Measurements from ENCODE around the gene NR6A1. TPM values are rescaled to one million over a fixed set of nuclear protein-coding genes. Genes with fewer than 3 reads are reported as not detected.

Gene NR6A1
- total RNA-seq, 6 donors from 2014 or later: 4.2 to 34.6 (median 8.2) TPM

- DNase-seq (no peak), ATAC-seq (ENCODE audit: low FRiP score in 2 of 2) (no peak)
- WGBS, 2 donors: 68 to 82% methylated on average over 4 to 5 of the region's 5 CpGs
- Histone ChIP-seq H3K4me1 (peaks cover 1 to 13% (median 7%) of the 10 kb centered on the region in 4 donors), H3K9me3 (no peaks in the 10 kb centered on the region), H3K27ac (no peak overlapping the region), H3K27me3 (no peaks in the 10 kb centered on the region), H3K4me3 (no peak overlapping the region), H3K36me3 (no peaks in the 10 kb centered on the region)
- TF ChIP-seq POLR2AphosphoS5 (IDR thresholded peaks at IDR 0.05) (no peak), POLR2A (IDR thresholded peaks at IDR 0.05) (no peak), EP300 (IDR thresholded peaks at IDR 0.05) (no peak)
- TF ChIP-seq, protein P1, sequence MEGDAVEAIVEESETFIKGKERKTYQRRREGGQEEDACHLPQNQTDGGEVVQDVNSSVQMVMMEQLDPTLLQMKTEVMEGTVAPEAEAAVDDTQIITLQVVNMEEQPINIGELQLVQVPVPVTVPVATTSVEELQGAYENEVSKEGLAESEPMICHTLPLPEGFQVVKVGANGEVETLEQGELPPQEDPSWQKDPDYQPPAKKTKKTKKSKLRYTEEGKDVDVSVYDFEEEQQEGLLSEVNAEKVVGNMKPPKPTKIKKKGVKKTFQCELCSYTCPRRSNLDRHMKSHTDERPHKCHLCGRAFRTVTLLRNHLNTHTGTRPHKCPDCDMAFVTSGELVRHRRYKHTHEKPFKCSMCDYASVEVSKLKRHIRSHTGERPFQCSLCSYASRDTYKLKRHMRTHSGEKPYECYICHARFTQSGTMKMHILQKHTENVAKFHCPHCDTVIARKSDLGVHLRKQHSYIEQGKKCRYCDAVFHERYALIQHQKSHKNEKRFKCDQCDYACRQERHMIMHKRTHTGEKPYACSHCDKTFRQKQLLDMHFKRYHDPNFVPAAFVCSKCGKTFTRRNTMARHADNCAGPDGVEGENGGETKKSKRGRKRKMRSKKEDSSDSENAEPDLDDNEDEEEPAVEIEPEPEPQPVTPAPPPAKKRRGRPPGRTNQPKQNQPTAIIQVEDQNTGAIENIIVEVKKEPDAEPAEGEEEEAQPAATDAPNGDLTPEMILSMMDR (IDR thresholded peaks at IDR 0.05): no peak
Measured at GRCh38 chr9:124517600-124517999, 253.5 kb downstream of the NR6A1 start.

DNA sequence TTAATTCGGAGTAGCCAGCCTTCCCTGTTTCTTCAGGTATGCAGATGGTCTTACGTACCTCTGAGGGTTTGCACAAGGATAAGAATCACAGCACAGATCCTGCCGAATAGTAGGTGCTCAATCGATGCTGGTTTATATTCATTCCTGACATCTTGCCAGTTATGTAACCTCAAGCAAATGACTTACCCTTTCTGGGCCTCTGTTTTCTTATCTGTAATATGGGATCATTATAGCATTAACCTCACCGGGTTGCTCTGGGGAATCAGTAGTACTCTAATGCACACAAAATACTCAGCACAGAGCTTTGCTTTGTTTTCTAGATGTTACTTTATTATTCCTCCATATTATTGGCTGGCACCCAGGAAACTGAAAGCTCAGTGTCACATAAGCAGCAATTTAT is 256.2 kb downstream of the NR6A1 start:
- Histone ChIP-seq H3K36me3 (no peaks in the 10 kb centered on the region), H3K4me1 (peaks cover 8 to 20% (median 18%) of the 10 kb centered on the region in 4 donors), H3K27ac (no peak overlapping the region), H3K4me3 (no peak overlapping the region), H3K9me3 (no peaks in the 10 kb centered on the region), H3K27me3 (no peaks in the 10 kb centered on the region)
- TF ChIP-seq EP300 (IDR thresholded peaks at IDR 0.05) (no peak), POLR2AphosphoS5 (IDR thresholded peaks at IDR 0.05) (no peak), POLR2A (IDR thresholded peaks at IDR 0.05) (no peak)
- TF ChIP-seq, protein P1 (IDR thresholded peaks at IDR 0.05): no peak
- ATAC-seq (ENCODE audit: low FRiP score in 2 of 2) (no peak), DNase-seq (no peak)
- WGBS, 2 donors: 77 to 87% methylated on average over 5 of the region's 5 CpGs

- ATAC-seq (ENCODE audit: low FRiP score in 2 of 2): no peak
Measured at GRCh38 chr9:124514125-124514524, 257.0 kb downstream of the NR6A1 start.

DNA sequence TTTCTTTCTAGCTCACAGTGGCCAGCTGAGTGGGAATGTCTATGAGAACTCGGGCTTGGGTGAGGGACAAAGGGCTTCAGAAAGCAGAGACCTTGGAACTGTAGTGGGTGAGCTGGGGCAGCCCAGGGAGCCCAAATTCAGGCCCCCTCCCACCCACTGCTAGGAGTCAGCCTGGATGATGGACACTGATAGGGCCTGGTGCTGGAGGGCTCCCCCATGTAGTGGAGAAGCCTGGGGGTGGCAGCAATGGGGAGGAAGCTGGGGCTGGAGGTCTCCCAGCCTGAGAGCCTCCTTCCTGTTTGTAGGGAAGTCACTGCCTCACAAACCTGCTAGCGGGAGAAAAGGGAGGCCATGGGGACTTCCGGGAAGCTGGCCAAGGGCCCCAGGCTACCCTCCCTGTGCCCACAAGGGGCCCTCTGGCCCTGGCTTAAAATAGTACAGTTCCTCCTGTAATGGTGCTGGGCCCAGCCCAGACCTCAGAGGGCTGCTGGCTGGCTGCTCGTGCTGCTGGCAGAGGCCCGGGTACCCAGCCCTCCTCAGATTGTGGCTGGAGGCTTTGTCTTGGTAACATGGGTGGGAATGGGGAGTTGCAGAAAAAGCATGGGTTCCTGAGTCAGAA is 257.6 kb downstream of the NR6A1 start:
- H3K4me3 ChIP-seq: no peak overlapping the region
- peaks cover 8 to 20% (median 18%) of the 10 kb centered on the region in 4 donors for H3K4me1 ChIP-seq
- no peak for DNase-seq
- H3K36me3 ChIP-seq: no peaks in the 10 kb centered on the region
- no peaks in the 10 kb centered on the region for H3K9me3 ChIP-seq
- no peak for ATAC-seq (ENCODE audit: low FRiP score in 2 of 2)
- H3K27me3 ChIP-seq: no peaks in the 10 kb centered on the region
- no peak overlapping the region for H3K27ac ChIP-seq
- 28 to 82% methylated on average over 1 to 5 of the region's 5 CpGs for WGBS, 2 donors
- TF ChIP-seq POLR2AphosphoS5 (IDR thresholded peaks at IDR 0.05) (no peak), POLR2A (IDR thresholded peaks at IDR 0.05) (no peak), EP300 (IDR thresholded peaks at IDR 0.05) (no peak)
- TF ChIP-seq, protein P1 (IDR thresholded peaks at IDR 0.05): no peak

More at GRCh38 chr9:124514125-124514524, 257.0 kb downstream of the NR6A1 start:
- H3K27me3 ChIP-seq: no peaks in the 10 kb centered on the region
- 79 to 89% methylated on average over 4 of the region's 4 CpGs for WGBS, 2 donors
- no peaks in the 10 kb centered on the region for H3K36me3 ChIP-seq
- H3K4me3 ChIP-seq: no peak overlapping the region
- TF ChIP-seq, protein P1 (IDR thresholded peaks at IDR 0.05): no peak
- TF ChIP-seq POLR2A (IDR thresholded peaks at IDR 0.05) (no peak), EP300 (IDR thresholded peaks at IDR 0.05) (no peak), POLR2AphosphoS5 (IDR thresholded peaks at IDR 0.05) (no peak)
- H3K9me3 ChIP-seq: no peaks in the 10 kb centered on the region
- H3K4me1 ChIP-seq: peaks cover 8 to 20% (median 18%) of the 10 kb centered on the region in 4 donors
- H3K27ac ChIP-seq: no peak overlapping the region
- no peak for DNase-seq

GRCh38 chr9:124512806-124513204 is 258.3 kb downstream of the NR6A1 start:
- H3K4me3 ChIP-seq: no peak overlapping the region
- peaks cover 8 to 20% (median 18%) of the 10 kb centered on the region in 4 donors for H3K4me1 ChIP-seq
- H3K27ac ChIP-seq: no peak overlapping the region
- H3K27me3 ChIP-seq: no peaks in the 10 kb centered on the region
- TF ChIP-seq EP300 (IDR thresholded peaks at IDR 0.05) (no peak), POLR2A (IDR thresholded peaks at IDR 0.05) (no peak), POLR2AphosphoS5 (IDR thresholded peaks at IDR 0.05) (no peak)
- TF ChIP-seq, protein P1 (IDR thresholded peaks at IDR 0.05): no peak
- no peaks in the 10 kb centered on the region for H3K36me3 ChIP-seq
- ATAC-seq (ENCODE audit: low FRiP score in 2 of 2) (peak; percentile 16 to 31), DNase-seq (no peak)
- H3K9me3 ChIP-seq: no peaks in the 10 kb centered on the region
- 69 to 72% methylated on average over 8 to 9 of the region's 9 CpGs for whole genome bisulfite sequencing, 2 donors
